Caco-2 (cell line): ENCODE measurements around the gene USHBP1. TPM values are rescaled to one million over a fixed set of nuclear protein-coding genes. Genes with fewer than 3 reads are reported as not detected.
A peak's percentile ranks its signal among the peaks of the same experiment; 100 is the strongest.

ENCODE experiments used
- BruUV-seq: library from RNA; stranded (reverse); fragments of 400-500 nt; replicated peaks from 2 replicates; lab custom pipeline; 2021; lab: Mats Ljungman, UMichigan
- CTCF ChIA-PET: fragments of 300-600 bp; sonication (Branson Sonifier 250); formaldehyde crosslinking; loops from one replicate; lab custom pipeline; 2022; ENCODE audit warnings: antibody characterized with exemption; lab: Charles Lee
- POLR2A ChIA-PET: fragments of 300-600 bp; sonication (Branson Sonifier 250); formaldehyde crosslinking; loops from one replicate; lab custom pipeline; 2022; ENCODE audit warnings: antibody characterized with exemption; lab: Charles Lee
- DNase-seq, 2 experiments: peaks; one replicate each; pipeline versions ENCODE4 v3.0.0 to v3.0.0-alpha.2; 2020 to 2022
- H3K27me3 ChIP-seq: replicated peaks from 2 replicates; pipeline ENCODE4 v1.6.0; 2011; ENCODE audit warnings: low read length; ENCODE audit not compliant: control insufficient read depth, insufficient read depth
- H3K36me3 ChIP-seq: 2 replicates; pipeline ENCODE4 v1.5.1; 2011; ENCODE audit warnings: low read length; ENCODE audit not compliant: control insufficient read depth, insufficient read depth
- H3K4me1 ChIP-seq: fragments of 250-450 bp; sonication (Bioruptor Pico); 2 replicates; pipeline ENCODE4 v1.5.1; 2020; ENCODE audit warnings: mild to moderate bottlenecking
- H3K4me3 ChIP-seq: 2 replicates; pipeline ENCODE4 v1.5.1; 2011; ENCODE audit warnings: low read depth, mild to moderate bottlenecking, control low read depth, low read length
- H3K9me3 ChIP-seq: fragments of 250-450 bp; sonication (Bioruptor Pico); 2 replicates; pipeline ENCODE4 v1.5.1; 2020; ENCODE audit warnings: mild to moderate bottlenecking, moderate library complexity
- H3K27ac Mint-ChIP-seq: one replicate; pipeline ENCODE4 v1.8.0; 2022; ENCODE audit warnings: mixed read lengths; ENCODE audit not compliant: unreplicated experiment
- H3K27me3 Mint-ChIP-seq: one replicate; pipeline ENCODE4 v1.8.0; 2022; ENCODE audit warnings: mixed read lengths; ENCODE audit not compliant: insufficient read depth, unreplicated experiment
- H3K36me3 Mint-ChIP-seq: one replicate; pipeline ENCODE4 v1.8.0; 2022; ENCODE audit warnings: mild to moderate bottlenecking, mixed read lengths; ENCODE audit not compliant: insufficient read depth, unreplicated experiment
- H3K4me1 Mint-ChIP-seq: one replicate; pipeline ENCODE4 v1.8.0; 2022; ENCODE audit warnings: low read depth, mixed read lengths; ENCODE audit not compliant: unreplicated experiment
- H3K4me3 Mint-ChIP-seq: one replicate; pipeline ENCODE4 v1.8.0; 2022; ENCODE audit warnings: mild to moderate bottlenecking, moderate library complexity, mixed read lengths; ENCODE audit not compliant: unreplicated experiment
- H3K9me3 Mint-ChIP-seq: one replicate; pipeline ENCODE4 v1.8.0; 2022; ENCODE audit warnings: mixed read lengths; ENCODE audit not compliant: unreplicated experiment
- CTCF ChIP-seq, 2 experiments: fragments of 200-600 bp in 1 of 2; IDR thresholded peaks; 1 replicate in 1 of 2; 2 replicates in 1 of 2; pipeline versions ENCODE4 v1.5.1 to v1.8.0; 2011 to 2022; ENCODE audit warnings: antibody characterized with exemption in 1 of 2, control low read depth in 1 of 2, inconsistent platforms in 1 of 2, low read depth in 1 of 2, low read length in 1 of 2, mild to moderate bottlenecking in 1 of 2, moderate library complexity in 1 of 2; ENCODE audit not compliant: insufficient read depth in 1 of 2, severe bottlenecking in 1 of 2, unreplicated experiment in 1 of 2
- intact Hi-C: fragments of 100-400 bp; cut with micrococcal nuclease; formaldehyde crosslinking; loops from one replicate; pipeline ENCODE4 v1.10.0; 2022; ENCODE audit not compliant: unreplicated experiment
- total RNA-seq: library from RNA; stranded (reverse); gene quantifications from 2 replicates; pipeline ENCODE4 v1.2.3, GENCODE V29; 2022

Gene USHBP1
- total RNA-seq, 1 experiment from 2014 or later: not detected

- DNase-seq: no peak
- ChIA-PET POLR2A (interaction anchor here (0.8 kb wide), 1 partner anchor 53 kb away, joined by 4 read pairs; the partner anchor contains the start of gene USE1), CTCF (interaction anchor here (0.7 kb wide), 1 partner anchor 138 kb away, joined by 5 read pairs; no protein-coding TSS in a partner anchor)
- TF ChIP-seq CTCF (IDR thresholded peaks at IDR 0.05; ENCODE audit: insufficient read depth in 1 of 2, low read depth in 1 of 2, low read length in 1 of 2, severe bottlenecking in 1 of 2, unreplicated experiment in 1 of 2): no peak
- no peaks in the 10 kb centered on the region for H3K9me3 Mint-ChIP-seq
- Histone ChIP-seq H3K36me3 (no peaks in the 10 kb centered on the region; the same call in 1 of the 2 replicates), H3K27me3 (no peaks in the 10 kb centered on the region), H3K4me3 (no peak overlapping the region), H3K9me3 (no peaks in the 10 kb centered on the region), H3K4me1 (no peaks in the 10 kb centered on the region; the same call in 1 of the 2 replicates)
- intact Hi-C loops: loop anchor here (5.0 kb wide), 1 partner anchor 41 kb away; the partner anchor contains the start of gene OCEL1
- peak overlapping the region; percentile 74 for H3K4me3 Mint-ChIP-seq
- H3K36me3 Mint-ChIP-seq: peaks cover 56% of the 10 kb centered on the region
- H3K4me1 Mint-ChIP-seq: peaks cover 7% of the 10 kb centered on the region
- BruUV-seq: no TSS peak
- H3K27me3 Mint-ChIP-seq: no peaks in the 10 kb centered on the region
- H3K27ac Mint-ChIP-seq: no peak overlapping the region
These were observed 4.2 kb upstream of the USHBP1 start for GRCh38 chr19:17268754-17269153.

GRCh38 chr19:17266975-17267788, 2.6 kb upstream of the USHBP1 start, which contains the start of gene BABAM1:
TSS of gene BABAM1 (plus strand) at chr19:17267443. CDS start at chr19:17268807, 1,364 bp downstream.
- CTCF ChIA-PET: interaction anchor here (0.6 to 1.8 kb wide), 10 partner anchors 16 to 308 kb away, joined by 3 to 15 read pairs (median 4); partner anchors contain the start of gene MRPL34
- intact Hi-C loops: loop anchor here (1.0 to 5.0 kb wide), 3 partner anchors 16 to 52 kb away; partner anchors contain the start of genes OCEL1 and USE1
- H3K27ac Mint-ChIP-seq: peak within 1 kb of the TSS; percentile 80

More at GRCh38 chr19:17266975-17267788, 2.6 kb upstream of the USHBP1 start, which contains the start of gene BABAM1:
- peak; percentile 97 to 98 for DNase-seq
- Mint-ChIP-seq H3K4me3 (peak within 1 kb of the TSS; percentile 74), H3K36me3 (peaks cover 46% of the 10 kb centered on the region), H3K4me1 (peaks cover 7% of the 10 kb centered on the region), H3K9me3 (no peaks in the 10 kb centered on the region), H3K27me3 (no peaks in the 10 kb centered on the region)
- no peaks in the 10 kb centered on the region for H3K9me3 ChIP-seq
- H3K4me3 ChIP-seq: peak within 1 kb of the TSS; percentile 93
- no peaks in the 10 kb centered on the region; the same call in 1 of the 2 replicates for H3K36me3 ChIP-seq
- H3K27me3 ChIP-seq: no peaks in the 10 kb centered on the region
- H3K4me1 ChIP-seq: no peaks in the 10 kb centered on the region; the same call in 1 of the 2 replicates
- TF ChIP-seq CTCF (IDR thresholded peaks at IDR 0.05; ENCODE audit: insufficient read depth in 1 of 2, low read depth in 1 of 2, low read length in 1 of 2, severe bottlenecking in 1 of 2, unreplicated experiment in 1 of 2): no peak
- no TSS peak for BruUV-seq
- POLR2A ChIA-PET: interaction anchor here (0.6 to 1.5 kb wide), 8 partner anchors 15 to 199 kb away, joined by 3 to 16 read pairs (median 9); partner anchors contain the start of genes DDA1, NR2F6, OCEL1 and USE1
